EH (cell line): ENCODE data around the gene CD59.
"Not testable (repeated sequence)": the region's sequence is repeated elsewhere in the genome, so short reads cannot be mapped to it uniquely, and the experiment has no call there.

Experiments
- DNase-seq: peaks from one replicate; pipeline ENCODE4 v3.0.0-alpha.2; 2015; ENCODE audit warnings: low read depth

Gene CD59

GRCh38 chr11:33665350-33666106 is 70.7 kb downstream of the CD59 start:
- DNase-seq: no peak

DNA sequence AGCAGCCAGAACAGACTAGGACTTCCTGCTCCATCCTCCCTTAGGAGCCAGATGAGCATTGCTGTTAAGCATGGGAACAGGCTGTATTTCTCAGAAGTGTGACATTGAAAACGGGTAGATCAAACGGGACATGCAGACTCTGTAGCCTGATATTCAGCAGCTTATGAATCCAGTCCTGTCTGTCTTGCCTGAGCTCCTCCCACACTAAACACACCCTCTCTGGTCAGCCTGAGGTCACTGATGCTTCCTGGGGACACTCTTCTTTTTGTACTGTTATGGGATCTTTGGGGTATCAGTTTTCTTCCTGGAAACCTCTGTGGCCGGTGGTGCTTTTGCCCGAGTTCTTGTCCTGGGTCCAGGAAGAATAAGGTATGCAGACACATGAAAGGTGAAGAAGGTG is 71.4 kb downstream of the CD59 start:
- no peak for DNase-seq

GRCh38 chr11:33664166-33664565 is 72.1 kb downstream of the CD59 start:
- DNase-seq: no peak

DNA sequence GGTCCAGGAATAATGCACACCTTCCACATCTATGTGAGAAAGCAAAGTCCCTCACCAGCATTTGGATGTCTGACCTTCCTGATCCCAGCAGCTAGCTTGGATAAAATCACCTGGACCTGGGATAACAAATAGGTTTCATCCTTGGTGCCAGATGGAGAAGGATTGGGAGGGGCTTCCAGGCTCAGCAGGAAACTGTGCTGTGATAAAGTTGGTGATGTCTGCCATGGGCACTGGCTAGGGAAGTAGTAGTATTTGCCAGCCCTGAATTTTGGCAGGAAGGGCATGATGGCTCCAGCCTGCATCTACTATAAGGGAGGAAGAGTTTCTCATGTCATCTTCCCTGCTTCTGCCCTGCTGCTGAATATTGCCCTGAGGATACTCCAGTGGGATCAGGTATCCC is 73.1 kb downstream of the CD59 start:
- DNase-seq: no peak

DNA sequence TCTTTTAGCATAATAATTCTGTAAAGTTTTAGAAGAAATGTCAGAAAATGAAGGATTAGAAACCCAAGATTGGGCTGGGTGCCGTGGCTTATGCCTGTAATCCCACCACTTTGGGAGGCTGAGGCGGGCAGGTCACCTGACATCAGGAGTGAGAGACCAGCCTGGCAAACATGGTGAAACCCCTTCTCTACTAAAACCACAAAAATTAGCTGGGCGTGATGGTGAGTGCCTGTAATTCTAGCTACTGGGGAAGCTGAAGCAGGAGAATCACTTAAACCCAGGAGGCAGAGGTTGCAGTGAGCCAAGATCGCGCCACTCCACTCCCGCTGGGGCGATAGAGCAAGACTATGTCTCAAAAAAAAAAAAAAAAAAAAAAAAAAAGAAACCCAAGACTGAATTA is 74.7 kb downstream of the CD59 start:
- DNase-seq: not testable (repeated sequence)

GRCh38 chr11:33660962-33661361 is 75.3 kb downstream of the CD59 start:
- DNase-seq: no peak

GRCh38 chr11:33659370-33660139 is 76.7 kb downstream of the CD59 start:
- DNase-seq: no peak

- DNase-seq: no peak
Measured at GRCh38 chr11:33658195-33658900, 77.9 kb downstream of the CD59 start.

GRCh38 chr11:33657757-33658156 is 78.5 kb downstream of the CD59 start:
- DNase-seq: no peak

GRCh38 chr11:33656768-33657167 is 79.5 kb downstream of the CD59 start:
- no peak for DNase-seq

DNA sequence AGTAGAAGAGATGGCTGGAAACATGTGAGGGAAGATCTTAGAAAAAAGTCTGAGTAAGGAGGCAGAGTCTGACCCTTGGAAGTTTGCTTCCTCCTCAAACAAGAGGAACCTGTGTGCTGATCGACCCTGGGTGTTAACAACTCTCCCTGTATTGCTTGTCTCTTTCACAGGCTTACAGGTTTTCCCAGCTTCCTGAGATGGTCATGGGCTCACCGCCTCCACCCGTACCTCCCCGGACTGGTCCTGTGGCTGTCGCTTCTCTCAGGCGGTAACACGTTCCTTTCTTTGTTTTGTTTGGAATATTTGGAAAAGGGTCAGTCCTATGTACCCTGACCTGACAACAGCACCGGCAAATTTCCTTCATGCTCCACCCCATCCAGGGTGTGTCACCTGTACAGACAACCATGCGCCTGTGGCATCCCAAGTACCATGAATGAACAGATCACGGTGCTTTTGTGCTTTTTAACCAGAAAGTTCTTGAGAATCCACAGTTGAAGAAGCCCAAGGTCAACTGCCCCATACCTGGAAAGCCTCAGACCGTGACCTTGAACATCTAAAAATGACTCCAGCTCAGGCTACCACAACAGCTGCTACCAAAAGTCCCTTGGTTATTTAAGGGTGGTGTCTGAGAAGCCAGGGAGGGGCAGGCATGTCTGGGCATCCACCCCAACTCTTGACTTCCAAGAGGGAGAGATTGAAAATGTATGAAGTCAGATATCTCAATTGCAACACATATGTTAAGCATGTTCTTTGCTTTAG is 80.2 kb downstream of the CD59 start:
- no peak for DNase-seq

GRCh38 chr11:33654594-33654993 is 81.6 kb downstream of the CD59 start:
- DNase-seq: no peak
